ENCODE results near the gene SOAT1.
"Not testable (repeated sequence)": the region's sequence is repeated elsewhere in the genome, so short reads cannot be mapped to it uniquely, and the experiment has no call there.

SOAT1 gene

DNA sequence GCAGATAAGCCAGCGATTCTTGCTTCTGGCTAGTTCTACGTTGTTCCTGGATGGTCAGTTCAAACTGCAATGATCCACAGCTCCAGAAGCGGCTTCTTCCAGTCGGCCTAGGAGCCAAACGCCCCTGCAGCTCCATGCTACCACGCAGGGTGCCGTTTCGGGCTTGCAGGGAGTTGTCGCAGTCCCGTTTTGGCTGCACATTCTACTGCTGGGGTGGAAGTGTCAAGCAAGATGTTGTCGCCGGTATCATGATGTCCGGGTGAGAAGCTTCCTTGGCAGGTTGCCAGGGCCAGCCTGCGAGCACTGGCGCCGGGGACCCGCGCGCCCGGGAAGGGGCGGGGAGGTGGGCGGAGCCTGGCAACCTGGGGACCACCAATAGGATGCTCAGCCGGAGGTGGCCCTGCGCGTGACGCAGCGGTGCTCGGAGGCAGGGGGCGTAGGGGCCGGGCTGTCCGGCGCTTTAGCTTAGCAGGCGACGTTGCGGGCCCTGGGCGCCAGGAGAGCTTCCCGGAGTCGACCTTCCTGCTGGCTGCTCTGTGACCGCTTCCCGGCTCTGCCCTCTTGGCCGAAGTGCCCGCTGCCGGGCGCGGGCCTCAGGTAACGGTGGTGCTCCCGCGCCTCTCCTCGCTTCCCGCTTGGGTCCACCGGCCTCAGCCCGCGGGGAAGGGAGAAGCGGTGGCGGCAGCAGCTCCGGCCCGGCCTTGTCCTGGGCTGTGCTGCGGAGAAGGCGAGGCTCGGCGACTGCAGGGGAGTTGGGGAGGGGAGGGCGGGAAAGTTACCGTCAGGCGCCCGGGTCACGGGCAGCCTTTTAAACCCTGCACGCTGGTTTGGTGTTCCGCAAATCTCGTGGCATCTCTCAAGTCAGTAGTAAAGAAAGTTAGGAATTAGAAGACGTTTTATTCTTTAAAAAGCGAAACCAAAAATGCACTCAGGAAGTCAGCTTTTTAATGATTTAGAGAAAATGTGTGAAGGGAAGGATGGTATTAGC lies at the start of gene SOAT1:
SOAT1 (plus strand) TSS at position 458 of the 988 bp plus-strand sequence. CDS start 8,888 bp downstream, outside the sequence.
- DNase-seq (ENCODE audit: low read depth in 2 of 2): peak; percentile 83 to 85

DNA sequence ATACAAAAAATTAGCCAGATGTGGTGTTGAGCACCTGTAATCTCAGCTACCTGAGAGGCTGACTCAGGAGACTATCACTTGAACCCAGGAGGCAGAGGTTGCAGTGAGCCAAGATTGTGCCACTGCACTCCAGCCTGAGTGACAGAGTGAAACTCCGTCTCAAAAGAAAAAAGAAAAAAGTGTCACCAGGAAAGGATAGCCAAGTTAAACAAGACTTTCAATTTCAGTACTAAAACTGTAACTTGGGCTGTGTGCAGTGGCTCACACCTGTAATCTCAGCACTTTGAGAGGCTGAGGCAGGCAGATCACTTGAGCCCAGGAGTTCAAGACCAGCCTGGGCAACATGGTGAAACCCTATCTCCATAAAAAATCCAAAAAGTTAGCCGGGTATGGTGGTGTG lies 48.2 kb upstream of the SOAT1 start:
- DNase-seq (ENCODE audit: low read depth in 2 of 2): not testable (repeated sequence)

DNA sequence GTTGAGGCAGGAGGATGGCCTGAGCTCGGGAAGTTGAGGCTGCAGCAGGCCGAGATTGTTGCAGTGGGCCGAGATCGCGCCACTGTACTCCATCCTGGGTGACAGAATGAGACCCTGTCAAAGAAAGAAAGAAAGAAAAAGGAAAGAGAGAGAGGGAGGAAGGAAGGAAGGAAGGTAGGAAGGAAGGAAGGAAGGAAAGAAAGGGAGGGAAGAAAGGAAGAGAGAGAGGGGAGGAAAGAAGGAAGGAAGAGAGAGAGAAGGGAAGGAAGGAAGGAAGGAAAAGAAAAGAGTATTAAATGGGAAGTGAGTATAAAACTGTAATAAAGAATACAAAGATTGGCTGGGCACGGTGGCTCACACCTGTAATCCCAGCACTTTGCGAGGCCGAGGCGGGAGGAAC lies 45.7 kb upstream of the SOAT1 start:
- DNase-seq (ENCODE audit: low read depth in 2 of 2): no peak

DNA sequence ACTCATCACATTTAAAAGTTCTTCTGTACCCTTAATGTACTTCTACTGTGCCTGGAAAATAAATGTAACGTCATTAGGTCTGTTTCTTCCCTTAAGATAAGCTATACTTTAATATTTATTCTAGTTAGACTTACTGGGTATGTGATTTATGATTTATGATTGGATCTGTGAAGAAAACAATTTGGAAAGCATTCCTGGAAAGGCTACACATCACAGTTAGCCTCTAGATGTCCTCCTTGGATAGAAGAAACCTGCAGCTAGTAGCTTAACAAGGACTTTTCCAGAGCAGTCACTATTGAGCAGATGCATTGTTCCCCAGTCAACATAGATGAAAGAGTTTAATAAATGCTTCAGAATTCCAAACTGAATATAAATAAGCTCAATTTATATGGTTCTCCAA lies 41.9 kb upstream of the SOAT1 start:
- no peak for DNase-seq (ENCODE audit: low read depth in 2 of 2)

DNA sequence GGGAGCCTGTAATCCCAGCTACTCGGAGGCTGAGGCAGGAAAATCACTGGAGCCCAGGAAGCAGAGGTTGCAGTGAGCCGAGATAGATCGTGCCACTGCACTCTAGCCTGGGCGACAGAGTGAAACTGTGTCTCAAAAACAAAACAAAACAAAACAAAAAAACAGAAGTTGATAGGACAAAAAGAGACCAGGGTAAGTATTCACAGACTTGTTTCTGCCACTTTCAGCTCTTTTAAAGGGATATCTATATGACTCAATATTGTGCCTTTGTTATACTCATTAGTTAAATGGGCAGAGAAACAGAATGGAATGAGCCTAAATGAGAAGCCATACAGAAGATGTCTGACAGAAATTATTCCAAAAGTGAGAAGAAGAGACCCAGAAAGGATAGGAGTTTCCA lies 41.0 kb upstream of the SOAT1 start:
- DNase-seq (ENCODE audit: low read depth in 2 of 2): no peak

DNA sequence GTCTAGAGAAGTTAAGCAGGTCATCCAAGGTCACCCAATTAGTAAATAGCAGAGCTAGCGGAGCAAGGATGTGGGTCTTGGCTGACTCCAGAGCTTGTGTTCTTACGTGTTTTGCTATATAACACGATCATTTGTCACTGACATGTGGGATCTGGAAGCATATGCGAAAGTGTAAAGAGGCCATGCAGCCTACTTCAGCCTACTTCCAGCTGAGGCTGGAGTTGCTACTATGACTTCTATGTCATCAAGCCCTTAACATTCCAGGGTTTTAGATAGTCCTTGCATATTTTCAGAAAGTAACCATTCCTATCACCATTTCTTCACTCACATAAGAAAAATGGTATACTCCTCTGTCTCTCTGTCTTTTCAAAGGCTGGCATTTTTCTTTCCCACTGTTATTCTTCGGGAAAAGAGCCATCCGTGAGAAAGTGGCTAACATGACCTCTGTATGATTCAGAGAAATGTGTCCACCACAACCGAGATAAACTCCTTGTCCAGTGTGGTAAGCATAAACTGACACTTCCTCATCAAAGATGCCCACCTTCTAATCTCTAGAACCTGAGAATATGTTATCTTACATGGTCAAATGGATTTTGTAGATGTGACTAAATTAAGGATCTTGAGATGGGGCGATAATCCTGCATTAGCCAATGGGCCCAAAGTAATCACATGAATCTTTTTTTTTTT lies 40.2 kb upstream of the SOAT1 start:
- no peak for DNase-seq (ENCODE audit: low read depth in 2 of 2)

DNA sequence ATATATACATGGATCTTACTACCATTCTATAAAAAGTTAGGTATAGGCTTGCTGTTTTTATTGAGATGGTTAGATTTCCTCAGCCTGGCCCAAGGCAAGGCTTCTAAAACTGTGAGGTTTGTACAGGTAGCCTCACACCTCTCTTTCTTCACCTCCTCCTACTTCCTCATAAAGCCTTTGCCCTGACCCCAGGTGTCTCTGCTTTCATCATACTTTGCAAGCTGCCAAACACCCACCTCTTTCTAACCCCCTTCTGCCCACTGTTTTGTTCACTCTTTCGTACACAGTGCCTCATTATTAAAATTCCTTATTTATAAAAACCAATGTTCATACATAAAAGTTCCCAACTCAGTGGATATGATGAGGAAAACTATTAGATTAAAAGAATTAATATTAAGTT lies 31.4 kb upstream of the SOAT1 start:
- no peak for DNase-seq (ENCODE audit: low read depth in 2 of 2)

DNA sequence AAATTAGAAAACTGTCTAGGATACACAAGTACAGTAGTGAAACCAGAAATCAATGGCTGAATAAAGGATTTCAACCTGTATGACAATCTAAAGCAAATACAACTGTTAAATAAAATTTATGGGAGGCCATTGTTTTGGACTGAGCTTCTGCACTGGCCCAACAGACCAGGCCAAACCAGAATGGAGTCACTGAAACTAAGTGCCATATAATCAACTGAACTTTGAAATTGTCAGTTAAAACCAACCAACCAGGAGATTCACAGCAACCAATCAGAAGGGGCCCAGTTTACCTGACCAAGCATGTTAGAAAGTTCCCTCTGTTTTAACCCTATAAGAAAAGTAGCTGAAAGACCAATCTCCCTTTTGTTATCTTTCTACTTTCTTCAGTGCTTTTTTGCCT lies 30.5 kb upstream of the SOAT1 start:
- no peak for DNase-seq (ENCODE audit: low read depth in 2 of 2)

DNA sequence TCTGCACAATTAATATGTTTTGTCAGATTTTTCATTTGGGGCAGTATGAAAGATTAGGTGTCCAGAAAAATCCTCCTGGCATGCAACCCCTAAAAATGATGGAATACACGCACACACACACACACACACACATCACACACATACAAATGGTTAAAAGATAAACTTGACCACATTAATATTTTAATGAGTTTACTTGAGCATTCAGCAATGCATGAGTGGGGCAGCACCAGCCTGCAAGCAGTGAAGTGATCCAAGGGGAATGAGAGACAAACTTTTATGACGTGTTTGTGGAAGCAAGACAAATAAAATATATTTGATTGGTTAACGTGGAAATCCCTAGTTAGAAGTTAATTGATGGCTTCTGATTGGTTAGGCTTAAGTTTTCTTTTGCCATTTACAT lies 29.1 kb upstream of the SOAT1 start:
- no peak for DNase-seq (ENCODE audit: low read depth in 2 of 2)

DNA sequence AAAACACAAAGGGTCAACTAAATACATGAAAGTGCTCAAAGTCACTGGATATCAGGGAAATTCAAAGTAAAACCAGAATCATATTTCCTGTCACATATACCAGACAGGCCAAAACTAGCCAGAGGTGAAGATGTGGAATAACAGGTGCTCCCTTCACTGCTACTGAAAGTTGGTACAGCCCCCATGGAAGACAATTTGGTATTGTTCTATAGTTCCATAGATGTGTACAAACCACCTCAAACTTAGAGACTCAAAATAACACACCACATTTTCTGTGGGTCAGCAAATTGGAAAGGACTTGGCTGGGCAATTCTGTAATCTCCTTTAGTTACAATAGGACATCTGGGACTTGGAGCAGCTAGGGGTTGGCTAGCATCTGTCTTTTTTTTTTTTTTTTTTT lies 24.5 kb upstream of the SOAT1 start:
- no peak for DNase-seq (ENCODE audit: low read depth in 2 of 2)

DNA sequence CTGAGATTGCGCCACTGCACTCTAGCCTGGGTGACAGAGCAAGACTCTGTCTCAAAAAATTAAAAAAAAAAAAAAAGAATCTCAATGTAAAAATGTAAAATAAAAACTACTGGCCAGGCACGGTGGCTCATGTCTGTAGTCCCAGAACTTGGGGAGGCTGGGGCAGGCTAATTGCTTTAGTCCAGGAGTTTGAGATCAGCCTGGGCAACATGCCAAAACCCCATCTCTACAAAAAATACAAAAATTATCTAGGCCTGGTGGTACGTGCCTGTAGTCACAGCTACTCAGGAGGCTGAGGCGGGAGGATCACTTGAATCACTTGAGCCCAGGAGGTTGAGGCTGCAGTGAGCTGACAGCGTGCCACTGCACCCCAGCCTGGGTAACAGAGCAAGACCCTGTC lies 19.2 kb upstream of the SOAT1 start:
- not testable (repeated sequence) for DNase-seq (ENCODE audit: low read depth in 2 of 2)

DNA sequence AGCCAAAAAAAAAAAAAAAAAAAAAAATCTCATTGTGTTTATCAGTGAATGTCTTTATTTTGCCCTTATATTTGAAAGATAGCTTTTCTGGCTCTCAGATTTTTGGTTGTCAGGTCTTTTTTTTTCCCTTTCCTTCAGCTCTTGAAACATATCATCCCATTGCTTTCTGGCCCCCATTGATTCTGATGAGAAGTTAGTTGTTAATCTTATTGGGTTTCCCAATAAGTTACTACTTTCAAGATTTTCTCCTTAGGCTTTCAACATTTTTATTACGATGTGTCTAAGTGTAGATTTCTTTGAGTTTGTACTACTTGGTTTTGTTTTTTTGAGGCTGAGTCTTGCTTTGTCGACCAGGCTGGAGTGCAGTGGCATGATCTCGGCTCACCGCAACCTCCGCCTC lies 14.7 kb upstream of the SOAT1 start:
- DNase-seq (ENCODE audit: low read depth in 2 of 2): no peak

DNA sequence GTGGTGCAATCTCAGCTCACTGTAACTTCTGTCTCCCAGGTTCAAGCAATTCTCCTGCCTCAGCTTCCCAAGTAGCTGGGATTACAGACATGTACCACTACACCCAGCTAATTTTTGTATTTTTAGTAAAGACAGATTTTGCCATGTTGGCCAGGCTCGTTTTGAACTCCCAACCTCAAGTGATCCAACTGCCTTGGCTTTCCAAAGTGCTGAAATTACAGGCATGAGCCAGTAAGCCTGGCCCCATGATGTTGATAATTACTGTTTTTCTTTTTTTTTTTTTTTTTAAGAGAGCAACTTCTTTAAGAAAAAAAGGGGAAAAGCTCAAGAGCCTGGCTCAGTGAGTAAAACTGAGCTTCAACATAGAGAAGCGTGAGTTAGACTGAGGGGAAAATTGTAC lies 9.6 kb upstream of the SOAT1 start:
- no peak for DNase-seq (ENCODE audit: low read depth in 2 of 2)

DNA sequence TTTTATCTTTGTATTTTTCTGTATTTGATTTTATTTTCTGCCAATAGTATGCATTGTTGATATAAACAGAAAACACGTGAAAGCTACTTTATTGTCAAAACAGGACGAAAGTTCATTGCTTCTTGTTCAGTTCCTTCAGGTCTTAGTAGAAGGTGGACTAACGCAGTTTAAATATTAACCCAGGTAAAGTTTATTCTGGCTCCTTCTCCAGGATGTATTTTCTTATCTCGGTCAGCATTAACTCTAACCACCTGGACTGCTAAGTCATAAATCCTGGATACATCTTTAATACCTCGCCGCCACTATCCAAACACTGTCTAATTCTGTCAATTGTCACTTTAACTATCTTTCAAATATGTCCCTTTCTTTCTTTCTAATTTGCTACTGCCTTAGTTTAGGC lies 5.7 kb upstream of the SOAT1 start:
- DNase-seq (ENCODE audit: low read depth in 2 of 2): no peak

DNA sequence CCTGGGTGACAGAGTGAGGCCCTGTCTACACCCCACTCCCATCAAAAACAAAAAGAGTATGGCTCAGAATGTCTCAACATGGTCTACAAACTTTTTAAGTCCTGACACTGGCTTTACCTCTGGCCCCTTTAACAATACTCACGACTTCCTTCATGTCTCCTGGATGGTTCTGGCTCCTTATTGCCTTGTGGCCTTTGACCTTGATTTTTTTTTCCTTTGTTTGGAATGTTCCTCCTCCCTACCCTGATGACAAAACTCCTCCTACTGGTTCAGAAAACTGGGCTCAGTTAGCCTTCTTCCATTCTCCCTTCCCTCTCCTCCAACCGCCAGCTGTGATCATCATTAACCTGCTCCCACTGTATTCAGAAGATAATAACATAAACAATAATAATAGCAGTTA lies 4.6 kb upstream of the SOAT1 start:
- no peak for DNase-seq (ENCODE audit: low read depth in 2 of 2)

DNA sequence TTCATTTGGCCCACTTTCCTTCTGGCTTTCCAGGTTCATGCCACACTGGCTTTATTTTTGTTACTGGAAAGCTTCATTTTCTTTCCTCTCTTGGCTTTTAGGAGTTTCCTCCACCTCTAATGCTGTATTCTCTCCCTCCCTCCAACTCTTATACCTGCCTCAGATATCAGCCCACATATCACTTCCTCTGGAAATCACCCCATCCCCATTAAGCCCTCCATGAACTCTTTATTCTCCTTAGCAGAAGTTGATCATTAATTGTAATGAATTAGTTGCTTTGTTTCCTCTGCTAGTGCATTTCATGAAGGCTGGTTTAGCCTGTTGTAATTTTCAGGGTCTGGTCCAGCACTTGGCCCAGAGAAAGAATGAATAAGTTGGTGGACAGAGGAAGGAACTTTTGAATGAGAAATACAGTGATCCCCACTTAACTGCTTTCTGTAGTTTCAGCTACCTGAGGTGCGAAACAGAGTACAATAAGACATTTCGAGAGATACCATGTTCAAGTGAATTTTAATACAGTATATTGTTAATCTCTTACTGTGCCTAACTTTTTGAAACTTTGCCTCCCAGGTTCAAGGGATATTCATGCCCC lies 1.7 kb downstream of the SOAT1 start:
- no peak for DNase-seq (ENCODE audit: low read depth in 2 of 2)

DNA sequence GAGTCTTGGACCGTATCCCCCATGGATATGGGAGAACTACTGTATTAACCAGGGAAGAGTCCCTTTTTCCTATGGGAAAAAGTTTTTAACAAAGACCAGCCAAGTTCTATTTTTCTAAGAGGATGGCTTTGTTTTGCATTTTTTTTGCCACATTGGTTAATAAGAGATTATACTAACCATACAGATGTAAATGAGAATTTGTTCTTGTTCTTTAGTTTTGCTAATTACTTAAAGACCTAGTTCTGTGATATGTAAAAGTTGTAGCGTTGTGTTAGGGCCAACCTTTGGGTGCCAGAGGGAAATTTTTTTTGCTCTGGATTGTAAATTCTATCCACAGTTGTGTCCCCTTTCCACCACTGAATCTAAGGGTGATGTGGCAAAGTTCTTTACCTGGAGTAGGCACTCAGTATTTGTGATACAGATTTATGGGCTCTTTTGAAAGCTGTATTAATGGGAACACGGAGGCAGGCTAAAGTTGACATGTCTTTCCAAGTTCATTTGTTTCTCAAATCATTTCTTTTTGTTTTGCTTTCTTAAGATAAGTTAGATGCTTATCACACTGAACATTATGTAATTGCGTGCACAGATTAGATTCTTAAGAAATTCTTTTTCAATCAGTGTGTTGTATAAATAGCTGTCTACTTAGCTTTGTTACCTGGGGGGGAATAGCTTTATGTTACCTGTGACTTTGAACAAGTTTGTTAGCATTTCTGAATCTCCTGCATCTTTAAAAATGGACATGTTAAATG lies 2.9 kb downstream of the SOAT1 start:
- DNase-seq (ENCODE audit: low read depth in 2 of 2): no peak

DNA sequence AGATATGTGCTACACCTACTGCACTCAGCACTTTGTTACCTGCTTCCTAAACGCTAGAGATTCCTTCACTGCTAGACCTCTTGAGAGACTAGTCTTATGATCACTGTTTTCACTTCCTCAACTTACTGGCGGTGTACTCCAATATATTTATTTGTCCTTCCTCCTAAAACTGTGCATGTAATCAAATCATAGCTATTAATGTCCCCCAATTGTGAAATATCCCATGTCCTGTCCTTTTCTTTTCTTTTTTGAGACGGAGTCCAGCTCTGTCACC lies 3.4 kb downstream of the SOAT1 start:
- DNase-seq (ENCODE audit: low read depth in 2 of 2): no peak

DNA sequence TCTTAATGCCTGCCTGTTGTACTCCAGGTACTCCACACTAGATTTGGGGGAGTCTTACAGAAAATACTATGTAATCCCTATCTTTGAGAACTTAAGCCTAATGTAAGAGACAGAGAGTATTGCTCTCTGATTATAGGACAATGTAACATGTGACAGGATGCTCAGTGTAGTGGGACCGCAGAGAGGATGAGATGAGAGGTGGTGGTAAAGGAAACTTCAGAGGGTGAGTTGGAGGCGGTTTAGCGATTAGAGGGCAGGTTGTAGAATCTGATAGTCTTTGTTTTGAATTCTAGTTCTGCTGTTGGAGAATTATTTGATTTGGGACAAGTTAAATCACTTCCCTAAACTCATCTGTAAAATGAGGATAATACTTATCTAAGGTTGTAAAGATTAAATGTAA lies 5.4 kb downstream of the SOAT1 start:
- DNase-seq (ENCODE audit: low read depth in 2 of 2): peak in 1 of 2 donors; percentile 22

DNA sequence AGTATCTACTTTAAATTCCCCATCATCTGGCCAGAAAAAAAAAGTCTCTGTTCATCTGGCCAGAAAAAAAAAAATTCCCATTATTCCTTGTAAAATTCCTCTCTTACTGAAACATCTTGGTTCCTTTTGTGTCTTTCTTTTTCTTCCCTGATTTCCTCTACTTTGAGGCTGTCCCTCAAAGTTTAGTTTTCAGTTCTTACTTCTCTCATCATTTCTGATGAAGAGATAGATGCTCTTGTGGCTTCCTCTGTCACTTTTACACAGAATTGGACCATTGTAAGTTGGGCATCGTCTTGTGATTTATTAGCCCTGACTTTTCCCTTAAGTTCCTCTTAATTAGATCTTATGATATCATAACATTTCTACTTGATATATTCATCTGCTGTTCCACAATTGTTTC lies 6.5 kb downstream of the SOAT1 start:
- no peak for DNase-seq (ENCODE audit: low read depth in 2 of 2)

DNA sequence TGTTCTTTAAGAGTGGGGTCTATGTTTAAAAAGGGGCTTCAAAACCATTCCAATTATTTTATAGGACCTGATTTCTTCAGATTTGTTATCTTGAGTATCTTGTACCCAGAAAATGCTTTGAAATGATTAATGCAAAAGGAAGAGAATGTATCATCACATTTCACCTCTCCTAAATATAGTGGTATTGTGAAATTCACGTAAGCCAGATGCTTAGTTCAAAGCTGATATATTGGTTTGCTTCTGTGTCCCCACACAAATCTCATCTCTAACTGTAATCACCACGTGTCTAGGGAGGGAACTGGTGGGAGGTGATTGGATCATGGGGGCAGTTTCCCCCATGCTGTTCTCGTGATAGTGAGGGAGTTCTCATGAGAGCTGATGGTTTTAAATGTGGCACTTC lies 8.5 kb downstream of the SOAT1 start:
- no peak for DNase-seq (ENCODE audit: low read depth in 2 of 2)

DNA sequence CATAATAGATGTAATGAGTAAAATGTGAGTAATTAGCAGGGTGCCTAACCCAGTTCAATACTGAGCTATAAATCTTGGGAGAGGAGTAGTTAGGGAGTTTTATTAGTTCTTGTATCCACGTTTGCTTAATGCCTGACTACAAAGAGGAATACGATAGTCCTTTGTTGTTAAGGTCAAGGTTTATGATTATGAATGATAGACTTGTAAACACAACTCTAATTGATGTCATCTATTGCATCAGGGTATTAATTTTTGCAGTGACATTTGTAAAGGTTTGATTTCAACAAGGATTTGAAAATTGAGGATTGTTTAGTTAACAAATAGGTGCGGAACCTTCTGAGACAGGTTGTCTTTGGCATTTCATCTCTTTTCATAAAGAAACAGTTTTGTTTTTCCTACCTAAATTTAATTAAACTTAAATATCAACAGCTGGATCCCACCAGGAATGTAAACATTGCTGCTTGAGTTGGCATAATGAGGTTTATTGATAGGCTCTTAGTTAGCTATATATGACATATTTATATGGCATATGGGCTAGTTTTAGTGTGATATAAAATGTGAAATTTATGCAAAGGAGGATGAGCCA lies 9.7 kb downstream of the SOAT1 start:
- no peak for DNase-seq (ENCODE audit: low read depth in 2 of 2)

All from stimulated activated CD4-positive, alpha-beta T cell treated with anti-CD3 and anti-CD28 coated beads, Interleukin-1b, Interleukin-23, amount 100 ng/mL, for 1 hour (primary cell).